GM12878 (cell line): ENCODE data around the gene ANKRD24. TPM values are rescaled to one million over a fixed set of nuclear protein-coding genes. Genes with fewer than 3 reads are reported as not detected.
A peak's percentile ranks its signal among the peaks of the same experiment; 100 is the strongest.

ENCODE experiments used
- BCL11A ChIP-seq: IDR thresholded peaks from 2 replicates; pipeline ENCODE4 v1.6.1; 2011; ENCODE audit warnings: low read depth, low read length
- CBX3 ChIP-seq: fragments of 200-600 bp; sonication (generic); IDR thresholded peaks from 2 replicates; pipeline ENCODE4 v1.6.1; 2016; ENCODE audit warnings: low read depth, borderline replicate concordance
- CUX1 ChIP-seq: IDR thresholded peaks from 2 replicates; pipeline ENCODE4 v1.6.1; 2012; ENCODE audit warnings: improper control_type of control experiment, low read depth, low read length; ENCODE audit not compliant: insufficient replicate concordance
- FOXM1 ChIP-seq: IDR thresholded peaks from 2 replicates; pipeline ENCODE4 v1.6.1; 2012; ENCODE audit warnings: low read depth, mild to moderate bottlenecking, inconsistent platforms, low read length, moderate library complexity
- IRF3 ChIP-seq: fragments of 450-650 bp; IDR thresholded peaks from 2 replicates; pipeline ENCODE4 v1.6.1; 2014; ENCODE audit warnings: mild to moderate bottlenecking
- LARP7 ChIP-seq: fragments of 450-650 bp; IDR thresholded peaks from 2 replicates; pipeline ENCODE4 v1.6.1; 2017; ENCODE audit warnings: mild to moderate bottlenecking
- MAX ChIP-seq: IDR thresholded peaks from 2 replicates; pipeline ENCODE4 v1.6.1; 2012; ENCODE audit warnings: low read depth, low read length, improper control_type of control experiment
- MTA2 ChIP-seq: fragments of 450-650 bp; IDR thresholded peaks from 2 replicates; pipeline ENCODE4 v1.6.1; 2016; ENCODE audit warnings: low read depth, mild to moderate bottlenecking, moderate library complexity
- MYC ChIP-seq: IDR thresholded peaks from 2 replicates; pipeline ENCODE4 v1.6.1; 2011; ENCODE audit warnings: mild to moderate bottlenecking, low read length, moderate library complexity, inconsistent platforms; ENCODE audit not compliant: insufficient read depth, insufficient replicate concordance, insufficient read length, severe bottlenecking
- NFXL1 ChIP-seq: fragments of 450-650 bp; IDR thresholded peaks from 2 replicates; pipeline ENCODE4 v1.6.1; 2017; ENCODE audit warnings: antibody characterized with exemption, mild to moderate bottlenecking, borderline replicate concordance
- NRF1 ChIP-seq: conservative IDR thresholded peaks from 2 replicates; pipeline ENCODE4 v1.6.1; 2011; ENCODE audit warnings: mild to moderate bottlenecking, low read depth, low read length, improper control_type of control experiment
- POLR2AphosphoS5 ChIP-seq: IDR thresholded peaks from 2 replicates; pipeline ENCODE4 v1.6.1; 2011; ENCODE audit warnings: mild to moderate bottlenecking, low read length, inconsistent platforms
- RBBP5 ChIP-seq: fragments of 200-600 bp; sonication (generic); conservative IDR thresholded peaks from 2 replicates; pipeline ENCODE4 v1.6.1; 2016
- SP1 ChIP-seq: IDR thresholded peaks from one replicate; pipeline ENCODE4 v1.6.1; 2011; ENCODE audit warnings: low read depth, low read length
- SUPT20H ChIP-seq: IDR thresholded peaks from 2 replicates; pipeline ENCODE4 v1.6.1; 2011; ENCODE audit warnings: low read depth, mild to moderate bottlenecking, low read length, moderate library complexity, borderline replicate concordance; ENCODE audit not compliant: control insufficient read depth
- WRNIP1 ChIP-seq: IDR thresholded peaks from 2 replicates; pipeline ENCODE4 v1.6.1; 2011; ENCODE audit warnings: low read depth, low read length, improper control_type of control experiment, borderline replicate concordance
- ZBED1 ChIP-seq: IDR thresholded peaks from 2 replicates; pipeline ENCODE4 v1.6.1; 2016; ENCODE audit warnings: borderline replicate concordance
- ZBTB11 ChIP-seq: fragments of 450-650 bp; formaldehyde crosslinking; IDR thresholded peaks from 2 replicates; pipeline ENCODE4 v1.5.0; 2022; ENCODE audit warnings: mild to moderate bottlenecking, missing genetic modification characterization
- ZSCAN29 ChIP-seq: fragments of 450-650 bp; IDR thresholded peaks from 2 replicates; pipeline ENCODE4 v1.6.1; 2017; ENCODE audit warnings: mild to moderate bottlenecking, moderate library complexity
- polyA plus RNA-seq, 11 experiments: library from polyadenylated mRNA; depleted of rRNA in 4 of 11; unstranded in 6 of 11; stranded (reverse) in 5 of 11; fragments of >200 nt; fragmentation: Nextera tagmentation in 4 of 11; fragmentation: Illumina TruSeq in 1 of 11; extraction: Ambion mirVana in 4 of 11; extraction: Trizol in 1 of 11; gene quantifications; 1 replicate in 1 of 11; 2 replicates in 10 of 11; pipeline versions ENCODE4 v1.2.1 to v1.2.3, GENCODE V29; 2011 to 2016; ENCODE audit warnings: inconsistent platforms in 2 of 11, missing spikeins in 2 of 11, low read depth in 1 of 11
- total RNA-seq, 4 experiments: library from RNA; depleted of rRNA in 3 of 4; stranded (reverse); fragments of >200 nt in 3 of 4; fragmentation: Illumina TruSeq in 1 of 4; extraction: Trizol in 1 of 4; gene quantifications; 2 replicates each; pipeline versions ENCODE4 v1.2.1 to v1.2.3, GENCODE V29; 2013 to 2021

ANKRD24 gene
- total and polyA plus RNA-seq, 10 of the 15 experiments (the other 5 are each of a cell fraction or from before 2014, with no cell fraction given) = 0.02 to 0.59 (median 0.35) TPM; not detected in 1

- TF ChIP-seq ZBTB11 (CRISPR knock-in tag) (no peak), RBBP5 (no peak), NFXL1 (no peak), POLR2AphosphoS5 (peak; percentile 10; the same call in 1 of the 2 replicates), CBX3 (no peak), WRNIP1 (no peak), MAX (no peak), NRF1 (no peak), BCL11A (no peak), CUX1 (no peak), SUPT20H (no peak), FOXM1 (no peak), ZBED1 (no peak), MYC (no peak), ZSCAN29 (no peak), SP1 (no peak), IRF3 (no peak), LARP7 (no peak), MTA2 (no peak)
Measured at GRCh38 chr19:4233282-4233853, 50.9 kb downstream of the ANKRD24 start (continued).
